Loucy (cell line): Measurements from ENCODE around the gene CNP.
A peak's percentile ranks its signal among the peaks of the same experiment; 100 is the strongest.

Experiments used
- H2AFZ ChIP-seq: fragments of 200-600 bp; sonication (generic); 2 replicates; pipeline ENCODE4 v1.6.0; 2016; ENCODE audit warnings: antibody characterized with exemption, mild to moderate bottlenecking, low read length, moderate library complexity
- H3F3A ChIP-seq: fragments of 200-600 bp; 2 replicates; pipeline ENCODE4 v1.6.0; 2016; ENCODE audit warnings: antibody characterized with exemption, low read depth, mild to moderate bottlenecking
- H3K27me3 ChIP-seq: fragments of 200-600 bp; sonication (generic); 2 replicates; pipeline ENCODE4 v1.6.1; 2014; ENCODE audit warnings: low read length, mild to moderate bottlenecking; ENCODE audit not compliant: insufficient read depth, poor library complexity, severe bottlenecking
- H3K36me3 ChIP-seq: fragments of 200-600 bp; sonication (generic); 2 replicates; pipeline ENCODE4 v1.6.1; 2016; ENCODE audit warnings: low read length; ENCODE audit not compliant: insufficient read depth
- H3K4me1 ChIP-seq: fragments of 200-600 bp; sonication (generic); 2 replicates; pipeline ENCODE4 v1.5.1; 2014; ENCODE audit warnings: low read length, mild to moderate bottlenecking; ENCODE audit not compliant: insufficient read depth, poor library complexity, severe bottlenecking
- H3K4me2 ChIP-seq: fragments of 200-600 bp; sonication (generic); 2 replicates; pipeline ENCODE4 v1.6.0; 2014; ENCODE audit warnings: antibody characterized with exemption, low read length, low read depth, mild to moderate bottlenecking; ENCODE audit not compliant: poor library complexity, severe bottlenecking
- H3K4me3 ChIP-seq: fragments of 200-600 bp; sonication (generic); 2 replicates; pipeline ENCODE4 v1.5.1; 2014; ENCODE audit warnings: low read length, mild to moderate bottlenecking, mixed read lengths; ENCODE audit not compliant: poor library complexity, severe bottlenecking
- H3K79me2 ChIP-seq: fragments of 200-600 bp; sonication (generic); 2 replicates; pipeline ENCODE4 v1.6.1; 2014; ENCODE audit warnings: low read length; ENCODE audit not compliant: insufficient read depth
- H3K9ac ChIP-seq: fragments of 200-600 bp; sonication (generic); 2 replicates; pipeline ENCODE4 v1.6.0; 2014; ENCODE audit warnings: mild to moderate bottlenecking, low read depth, low read length, moderate library complexity; ENCODE audit not compliant: poor library complexity, severe bottlenecking
- H3K9me2 ChIP-seq: fragments of 200-600 bp; sonication (generic); replicated peaks from 2 replicates; pipeline ENCODE4 v1.6.1; 2016; ENCODE audit warnings: low read depth, low read length, mixed read lengths
- H3K9me3 ChIP-seq: fragments of 200-600 bp; sonication (generic); 2 replicates; pipeline ENCODE4 v1.6.1; 2014; ENCODE audit warnings: mild to moderate bottlenecking, antibody characterized with exemption, low read length, low read depth; ENCODE audit not compliant: insufficient read depth
- H4K20me1 ChIP-seq: fragments of 200-600 bp; sonication (generic); 2 replicates; pipeline ENCODE4 v1.6.0; 2014; ENCODE audit warnings: antibody characterized with exemption, low read length, mild to moderate bottlenecking; ENCODE audit not compliant: insufficient read depth, poor library complexity, severe bottlenecking
- CTCF ChIP-seq: fragments of 200-600 bp; sonication (generic); conservative IDR thresholded peaks from 2 replicates; pipeline ENCODE4 v1.5.1; 2014; ENCODE audit warnings: mild to moderate bottlenecking, antibody characterized with exemption, low read length
- EZH2phosphoT487 ChIP-seq: fragments of 200-600 bp; IDR thresholded peaks from 2 replicates; pipeline ENCODE4 v1.6.1; 2018; ENCODE audit warnings: antibody characterized with exemption, mild to moderate bottlenecking, moderate library complexity, borderline replicate concordance

Gene CNP

DNA sequence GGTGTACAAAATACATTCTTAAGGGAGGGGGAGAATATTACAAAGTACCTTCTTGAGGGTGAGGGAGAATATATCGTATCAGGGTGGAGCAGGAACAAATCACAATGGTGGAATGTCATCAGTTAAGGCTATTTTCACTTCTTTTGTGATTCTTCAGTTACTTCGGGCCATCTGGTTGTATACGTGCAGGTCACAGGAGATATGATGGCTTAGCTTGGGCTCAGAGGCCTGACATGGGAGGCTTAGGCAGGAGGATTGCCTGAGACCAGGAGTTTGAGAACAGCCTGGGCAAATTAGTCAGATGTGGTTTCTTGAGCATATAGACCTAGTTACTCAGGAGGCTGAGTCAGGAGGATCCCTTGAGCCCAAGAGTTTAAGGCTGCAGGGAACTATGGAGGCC lies 23.1 kb upstream of the CNP start:
- Histone ChIP-seq H3K4me3 (no peak overlapping the region), H3F3A (no peaks in the 10 kb centered on the region), H2AFZ (no peak overlapping the region), H3K4me1 (peaks cover 6% of the 10 kb centered on the region), H4K20me1 (no peaks in the 10 kb centered on the region), H3K4me2 (no peak overlapping the region), H3K9ac (no peak overlapping the region), H3K79me2 (no peaks in the 10 kb centered on the region), H3K27me3 (no peaks in the 10 kb centered on the region), H3K9me3 (no peaks in the 10 kb centered on the region), H3K9me2 (no peaks in the 10 kb centered on the region), H3K36me3 (no peaks in the 10 kb centered on the region)
- TF ChIP-seq CTCF (no peak), EZH2phosphoT487 (no peak)

DNA sequence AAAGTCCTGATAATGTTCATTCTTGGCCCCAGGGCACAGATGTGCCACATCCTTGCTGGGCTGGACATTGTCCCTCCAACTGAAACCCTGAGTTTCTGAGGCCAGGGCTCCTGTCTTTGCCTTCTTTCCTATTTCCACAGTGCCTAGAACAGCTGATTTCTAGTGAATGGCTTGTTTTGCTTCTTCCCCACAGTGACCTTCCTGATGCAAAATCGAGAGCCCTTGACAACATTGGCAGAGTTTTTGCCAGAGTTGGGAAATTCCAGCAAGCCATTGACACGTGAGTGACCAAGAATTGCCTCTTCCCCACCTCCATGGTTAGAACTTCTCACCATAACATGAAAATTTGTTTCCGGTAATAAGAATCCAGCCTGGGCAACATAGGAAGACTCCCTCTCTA lies 21.7 kb upstream of the CNP start:
- no peak overlapping the region for H3K4me3 ChIP-seq
- TF ChIP-seq CTCF (no peak), EZH2phosphoT487 (no peak)
- H3K4me2 ChIP-seq, result no peak overlapping the region
- no peaks in the 10 kb centered on the region for H3K9me2 ChIP-seq
- H3K9me3 ChIP-seq, result no peaks in the 10 kb centered on the region
- 0 out of 2 replicates have a peak overlapping the region, but pooled peaks have one; percentile 26 for H2AFZ ChIP-seq
- no peaks in the 10 kb centered on the region for H4K20me1 ChIP-seq
- H3K9ac ChIP-seq, result no peak overlapping the region
- H3K36me3 ChIP-seq, result no peaks in the 10 kb centered on the region
- no peaks in the 10 kb centered on the region for H3F3A ChIP-seq
- H3K4me1 ChIP-seq, result peaks cover 6% of the 10 kb centered on the region
- no peaks in the 10 kb centered on the region for H3K79me2 ChIP-seq
- H3K27me3 ChIP-seq, result no peaks in the 10 kb centered on the region

- Histone ChIP-seq H3K9ac (no peak overlapping the region), H3K4me3 (no peak overlapping the region), H3K27me3 (no peaks in the 10 kb centered on the region), H3F3A (no peaks in the 10 kb centered on the region), H4K20me1 (no peaks in the 10 kb centered on the region), H3K4me2 (no peak overlapping the region), H3K36me3 (no peaks in the 10 kb centered on the region), H3K9me3 (no peaks in the 10 kb centered on the region), H2AFZ (no peak overlapping the region), H3K4me1 (peaks cover 6% of the 10 kb centered on the region), H3K79me2 (no peaks in the 10 kb centered on the region), H3K9me2 (no peaks in the 10 kb centered on the region)
- no peak for TF ChIP-seq EZH2phosphoT487
- TF ChIP-seq CTCF, result no peak
Observed at GRCh38 chr17:41948762-41949460, 17.7 kb upstream of the CNP start.
